Measurements from ENCODE around the gene ZNF346. TPM values are rescaled to one million over a fixed set of nuclear protein-coding genes. Genes with fewer than 3 reads are reported as not detected.
A peak's percentile ranks its signal among the peaks of the same experiment; 100 is the strongest.

Gene ZNF346
- total RNA-seq, 2 donors from 2014 or later, result 9.1 to 11.2 TPM

DNA sequence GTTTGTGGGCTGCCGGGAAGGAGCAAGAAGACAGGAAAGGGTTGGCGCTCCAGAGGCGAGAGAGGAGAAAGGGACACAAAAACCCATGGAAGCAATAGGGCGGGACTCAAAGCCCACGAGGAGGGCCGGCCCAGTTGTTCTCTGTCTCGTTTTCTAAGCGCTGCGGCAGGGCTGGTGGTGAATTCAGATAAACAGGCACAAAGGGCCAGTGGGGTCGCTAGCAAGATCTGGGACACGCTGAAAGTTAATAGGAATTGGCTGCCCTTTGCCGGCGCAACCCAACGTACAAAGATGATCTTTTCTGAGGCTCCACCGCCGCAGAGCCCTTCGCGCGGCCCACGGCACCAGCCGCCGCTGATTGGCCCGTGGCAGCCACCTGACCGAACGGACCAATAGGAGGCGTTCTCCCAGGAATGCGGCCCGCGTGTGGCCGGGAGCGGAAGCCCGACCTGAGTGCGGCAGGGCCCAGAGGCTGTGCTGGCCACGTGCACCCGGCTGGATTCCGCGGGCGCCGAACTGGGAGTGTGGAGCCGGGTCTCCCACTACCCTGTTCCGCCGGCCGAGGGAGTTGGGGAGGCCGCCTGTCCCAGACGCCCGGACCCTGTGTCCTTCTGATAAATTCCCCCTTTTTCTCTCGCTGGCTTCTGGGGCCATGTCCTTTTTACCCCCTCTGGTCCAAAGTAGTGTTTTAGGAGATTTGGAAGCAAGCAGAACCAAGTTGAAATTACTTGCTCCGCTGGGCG is 94.3 kb downstream of the ZNF346 start:
- Histone ChIP-seq H3K27ac (peak overlapping the region; percentile 28), H3K9ac (ENCODE audit: low read depth in 2 of 2, low read length in 2 of 2) (peak overlapping the region; percentile 21 to 44), H3K4me3 (no peak overlapping the region), H3K9me3 (no peaks in the 10 kb centered on the region), H3K27me3 (no peaks in the 10 kb centered on the region), H3K36me3 (no peaks in the 10 kb centered on the region), H3K4me1 (peaks cover 3% of the 10 kb centered on the region)
- TF ChIP-seq, protein P1, sequence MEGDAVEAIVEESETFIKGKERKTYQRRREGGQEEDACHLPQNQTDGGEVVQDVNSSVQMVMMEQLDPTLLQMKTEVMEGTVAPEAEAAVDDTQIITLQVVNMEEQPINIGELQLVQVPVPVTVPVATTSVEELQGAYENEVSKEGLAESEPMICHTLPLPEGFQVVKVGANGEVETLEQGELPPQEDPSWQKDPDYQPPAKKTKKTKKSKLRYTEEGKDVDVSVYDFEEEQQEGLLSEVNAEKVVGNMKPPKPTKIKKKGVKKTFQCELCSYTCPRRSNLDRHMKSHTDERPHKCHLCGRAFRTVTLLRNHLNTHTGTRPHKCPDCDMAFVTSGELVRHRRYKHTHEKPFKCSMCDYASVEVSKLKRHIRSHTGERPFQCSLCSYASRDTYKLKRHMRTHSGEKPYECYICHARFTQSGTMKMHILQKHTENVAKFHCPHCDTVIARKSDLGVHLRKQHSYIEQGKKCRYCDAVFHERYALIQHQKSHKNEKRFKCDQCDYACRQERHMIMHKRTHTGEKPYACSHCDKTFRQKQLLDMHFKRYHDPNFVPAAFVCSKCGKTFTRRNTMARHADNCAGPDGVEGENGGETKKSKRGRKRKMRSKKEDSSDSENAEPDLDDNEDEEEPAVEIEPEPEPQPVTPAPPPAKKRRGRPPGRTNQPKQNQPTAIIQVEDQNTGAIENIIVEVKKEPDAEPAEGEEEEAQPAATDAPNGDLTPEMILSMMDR (IDR thresholded peaks at IDR 0.05), result no peak
- DNase-seq, result peak; percentile 85
- intact Hi-C loops (cut with DNase I), result loop anchor here (10.0 kb wide), 1 partner anchor 198 kb away; the partner anchor contains the start of gene MXD3

DNA sequence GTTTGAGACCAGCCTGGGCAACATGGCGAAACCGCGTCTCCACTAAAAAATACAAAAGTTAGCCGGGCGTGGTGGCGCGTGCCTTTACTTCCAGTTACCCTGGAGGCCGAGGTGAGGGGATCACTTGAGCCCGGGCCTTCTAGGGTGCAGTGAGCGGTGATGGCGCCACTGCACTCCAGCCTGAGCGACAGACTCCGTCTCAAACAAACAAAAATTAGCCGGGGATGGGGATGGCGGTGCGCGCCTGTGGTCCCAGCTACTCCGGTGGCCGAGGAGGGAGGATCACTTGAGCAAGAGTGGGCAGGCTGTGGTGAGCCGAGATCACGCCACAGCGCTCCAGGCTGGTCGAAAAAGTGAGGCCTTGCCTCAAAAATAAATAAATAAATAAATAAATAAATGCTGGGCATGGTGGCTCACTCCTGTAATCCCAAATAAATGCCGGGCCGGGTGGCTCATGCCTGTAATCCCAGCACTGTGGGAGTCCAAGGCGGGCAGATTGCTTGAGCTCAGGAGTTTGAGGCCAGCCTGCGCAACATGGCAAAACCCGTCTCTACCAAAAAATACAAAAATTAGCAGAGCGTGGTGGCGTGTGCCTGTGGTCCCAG is 95.0 kb downstream of the ZNF346 start:
- Histone ChIP-seq H3K36me3 (no peaks in the 10 kb centered on the region), H3K27ac (no peak overlapping the region), H3K27me3 (no peaks in the 10 kb centered on the region), H3K9ac (ENCODE audit: low read depth in 2 of 2, low read length in 2 of 2) (no peak overlapping the region), H3K9me3 (no peaks in the 10 kb centered on the region), H3K4me1 (peaks cover 3% of the 10 kb centered on the region), H3K4me3 (no peak overlapping the region)
- intact Hi-C loops (cut with DNase I), result loop anchor here (10.0 kb wide), 1 partner anchor 197 kb away; the partner anchor contains the start of gene MXD3
- TF ChIP-seq, protein P1 (IDR thresholded peaks at IDR 0.05), result no peak
- DNase-seq, result no peak

DNA sequence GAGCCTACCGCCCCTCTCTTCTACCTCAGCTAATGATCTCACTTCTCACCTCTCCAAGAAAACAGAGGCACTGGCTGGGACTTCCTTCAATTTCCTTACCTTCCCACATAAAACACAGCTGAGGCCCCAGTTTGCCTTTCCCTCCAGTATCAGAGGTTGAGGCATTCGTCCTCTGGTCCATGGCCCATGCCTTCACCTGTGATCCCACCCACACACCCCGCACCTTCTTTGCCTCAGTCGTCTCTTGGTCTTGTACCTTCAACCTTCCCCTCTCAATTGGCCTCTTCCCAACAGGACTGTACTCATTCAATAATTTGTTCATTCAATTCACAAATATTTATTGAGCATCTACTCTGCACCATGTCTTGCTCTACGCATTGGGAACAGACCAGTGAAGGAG is 100.1 kb downstream of the ZNF346 start:
- Histone ChIP-seq H3K4me3 (no peak overlapping the region), H3K36me3 (no peaks in the 10 kb centered on the region), H3K27ac (no peak overlapping the region), H3K9ac (ENCODE audit: low read depth in 2 of 2, low read length in 2 of 2) (no peak overlapping the region), H3K27me3 (no peaks in the 10 kb centered on the region), H3K9me3 (no peaks in the 10 kb centered on the region), H3K4me1 (no peaks in the 10 kb centered on the region)
- intact Hi-C loops (cut with DNase I), result no loop called here
- no peak for DNase-seq
- TF ChIP-seq, protein P1 (IDR thresholded peaks at IDR 0.05), result no peak

- Histone ChIP-seq H3K9me3 (no peaks in the 10 kb centered on the region), H3K27me3 (no peaks in the 10 kb centered on the region), H3K9ac (ENCODE audit: low read depth in 2 of 2, low read length in 2 of 2) (no peak overlapping the region), H3K4me1 (no peaks in the 10 kb centered on the region), H3K36me3 (no peaks in the 10 kb centered on the region), H3K27ac (no peak overlapping the region), H3K4me3 (no peak overlapping the region)
- intact Hi-C loops (cut with DNase I), result no loop called here
- DNase-seq, result no peak
- TF ChIP-seq, protein P1 (IDR thresholded peaks at IDR 0.05), result no peak
Measured at GRCh38 chr5:177123789-177124485, 101.4 kb downstream of the ZNF346 start.

- Histone ChIP-seq H3K9me3 (no peaks in the 10 kb centered on the region), H3K4me3 (no peak overlapping the region), H3K27me3 (no peaks in the 10 kb centered on the region), H3K27ac (no peak overlapping the region), H3K4me1 (no peaks in the 10 kb centered on the region), H3K9ac (ENCODE audit: low read depth in 2 of 2, low read length in 2 of 2) (no peak overlapping the region), H3K36me3 (no peaks in the 10 kb centered on the region)
- intact Hi-C loops (cut with DNase I), result no loop called here
- no peak for DNase-seq
- TF ChIP-seq, protein P1 (IDR thresholded peaks at IDR 0.05), result no peak
Measured at GRCh38 chr5:177124486-177124991, 102.0 kb downstream of the ZNF346 start.
